GM19372 (cell line): ENCODE data around the gene SPI1.

Source experiments
- ATAC-seq: cut with Tn5 transposase; IDR thresholded peaks from one replicate; pipeline ENCODE4 v1.9.1; 2021; ENCODE audit warnings: mild to moderate bottlenecking, low read depth, moderate library complexity; ENCODE audit not compliant: unreplicated experiment

Gene SPI1

DNA sequence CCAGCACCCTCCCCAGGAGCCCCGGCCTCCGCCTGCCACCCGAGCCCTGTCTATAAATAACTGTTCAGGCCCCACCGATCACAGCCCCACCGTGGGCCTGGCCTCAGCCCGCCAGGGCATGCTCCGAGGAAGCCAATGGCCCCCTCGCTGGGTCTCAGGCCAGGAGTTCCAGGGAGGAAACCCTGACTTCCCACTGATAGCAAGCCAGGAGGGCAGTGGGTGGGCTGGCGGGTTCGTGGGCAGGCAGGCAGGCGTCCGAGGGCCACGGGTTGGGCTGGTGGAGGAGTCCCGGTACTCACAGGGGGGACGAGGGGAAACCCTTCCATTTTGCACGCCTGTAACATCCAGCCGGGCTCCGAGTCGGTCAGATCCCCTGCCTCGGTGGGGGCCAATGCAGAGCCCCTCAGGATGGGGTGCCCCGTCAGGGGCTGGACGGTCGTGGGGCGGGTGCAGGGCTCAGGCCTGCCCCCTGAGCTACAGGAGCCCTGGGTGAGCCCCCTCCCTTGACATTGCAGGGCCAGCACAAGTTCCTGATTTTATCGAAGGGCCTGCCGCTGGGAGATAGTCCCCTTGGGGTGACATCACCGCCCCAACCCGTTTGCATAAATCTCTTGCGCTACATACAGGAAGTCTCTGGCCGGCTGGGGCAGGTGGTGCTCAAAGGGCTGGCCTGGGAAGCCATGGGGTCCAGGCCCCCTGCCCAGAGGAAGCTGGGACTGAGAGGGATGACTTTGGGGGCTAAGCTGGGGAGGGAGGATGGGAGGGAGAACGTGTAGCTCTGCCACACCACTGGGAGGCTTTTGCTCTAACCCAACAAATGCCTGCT is at the start of gene SPI1:
TSS of gene SPI1 (minus strand) at position 538 of the 826 bp plus-strand sequence. CDS start at position 344, 194 bp downstream.
- ATAC-seq: peak; percentile 84

DNA sequence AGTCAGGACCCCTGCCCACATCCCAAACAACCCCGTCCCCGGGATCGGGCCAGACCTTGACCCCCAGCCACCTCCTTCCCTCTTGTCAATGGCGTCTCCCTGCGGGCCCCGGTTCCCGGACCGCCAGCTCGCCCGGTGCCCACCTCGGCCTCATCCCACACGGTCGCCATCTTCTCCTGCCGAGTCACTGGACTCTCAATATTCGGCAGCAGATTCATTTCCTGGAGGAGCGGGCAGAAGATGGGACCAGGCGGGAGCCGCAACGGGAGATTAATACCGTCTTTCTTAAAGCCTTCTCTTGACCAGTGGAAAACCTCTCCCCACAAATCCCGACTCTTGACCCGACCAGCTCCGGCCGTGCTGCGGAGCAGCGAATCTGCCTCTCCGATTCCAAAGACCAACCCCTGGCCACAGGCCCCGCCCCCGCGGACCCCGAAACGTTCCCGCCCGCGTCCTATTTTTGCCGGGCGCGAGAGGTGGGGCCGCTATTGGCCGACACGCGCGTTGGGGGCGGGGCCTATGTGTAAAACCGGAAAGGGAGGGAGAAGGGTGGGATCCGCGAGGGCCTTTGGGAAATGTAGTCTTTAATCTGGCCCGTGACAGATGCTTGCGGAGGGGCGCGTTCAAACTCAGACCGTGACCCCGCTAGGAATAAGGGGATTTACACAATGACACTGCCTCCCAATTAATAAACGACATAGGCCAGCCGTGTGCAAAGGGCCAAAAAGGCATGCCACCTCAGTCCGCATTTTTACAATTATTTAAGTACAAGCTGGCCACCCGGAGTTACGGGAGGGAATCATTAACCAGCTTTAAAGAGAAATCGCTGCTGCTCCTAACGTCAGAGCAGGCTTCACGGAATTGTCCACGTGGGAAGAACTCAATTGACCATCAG is 48.0 kb upstream of the SPI1 start, which contains the start of gene PSMC3:
TSS of gene PSMC3 (minus strand) at position 378 of the 895 bp plus-strand sequence. CDS start at position 218, 160 bp downstream.
- ATAC-seq: peak; percentile 94

DNA sequence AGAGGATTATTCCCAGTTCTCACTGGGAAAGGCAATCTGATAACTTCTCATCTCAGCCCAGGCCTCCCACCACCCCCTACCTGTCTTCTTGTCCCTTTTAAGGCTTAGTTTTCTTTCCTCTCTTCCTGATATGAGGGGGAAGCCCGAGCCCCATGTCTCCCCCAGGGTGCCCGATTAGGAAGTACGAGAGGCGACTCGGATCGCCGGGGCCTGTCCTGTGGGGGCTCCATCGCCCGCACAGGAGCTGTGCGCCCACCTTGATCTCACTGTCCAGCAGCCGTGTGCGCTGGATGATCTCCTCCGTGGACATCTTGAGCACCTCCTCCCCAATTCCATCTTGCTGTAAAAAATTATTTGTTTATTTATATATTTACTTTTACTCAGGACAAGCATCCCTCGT is 47.3 kb upstream of the SPI1 start:
- no peak for ATAC-seq

DNA sequence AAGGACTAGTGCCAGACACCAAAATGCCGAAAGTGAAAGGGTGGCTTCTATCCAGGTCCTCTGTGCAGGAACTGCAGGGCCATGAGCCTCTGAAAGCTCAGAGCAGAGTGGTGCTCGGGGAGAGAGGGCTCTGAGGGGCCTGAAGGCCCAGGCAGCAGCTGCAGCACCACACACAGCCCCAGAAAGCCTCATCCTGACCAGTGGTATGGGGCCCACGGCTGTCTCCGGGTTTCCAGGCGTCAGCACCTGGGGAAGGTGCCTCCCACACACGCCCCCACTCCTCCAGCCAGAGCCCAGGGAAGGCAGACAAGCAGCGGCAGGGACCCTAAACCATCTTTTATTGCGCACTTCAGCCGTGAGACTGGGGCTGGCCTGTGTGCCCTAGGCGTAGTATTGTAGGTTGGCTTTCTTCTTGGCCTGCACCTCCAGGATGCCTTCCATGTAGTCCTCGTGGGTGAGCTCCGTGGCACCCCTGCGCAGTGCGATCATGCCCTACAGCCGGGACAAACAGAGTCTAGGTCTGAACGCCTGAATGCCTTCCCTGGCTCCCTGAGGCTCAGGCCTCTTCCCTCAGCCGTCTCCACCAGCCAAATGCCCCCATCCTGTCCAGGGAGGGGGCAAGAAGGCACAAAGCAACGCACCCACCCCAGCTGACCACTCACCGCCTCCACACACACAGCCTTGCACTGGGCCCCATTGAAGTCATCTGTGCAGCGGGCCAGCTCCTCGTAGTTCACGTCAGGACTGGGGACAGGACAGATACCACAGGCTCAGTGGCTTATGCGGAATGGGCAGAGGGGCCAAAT is 40.3 kb upstream of the SPI1 start:
- ATAC-seq: no peak

DNA sequence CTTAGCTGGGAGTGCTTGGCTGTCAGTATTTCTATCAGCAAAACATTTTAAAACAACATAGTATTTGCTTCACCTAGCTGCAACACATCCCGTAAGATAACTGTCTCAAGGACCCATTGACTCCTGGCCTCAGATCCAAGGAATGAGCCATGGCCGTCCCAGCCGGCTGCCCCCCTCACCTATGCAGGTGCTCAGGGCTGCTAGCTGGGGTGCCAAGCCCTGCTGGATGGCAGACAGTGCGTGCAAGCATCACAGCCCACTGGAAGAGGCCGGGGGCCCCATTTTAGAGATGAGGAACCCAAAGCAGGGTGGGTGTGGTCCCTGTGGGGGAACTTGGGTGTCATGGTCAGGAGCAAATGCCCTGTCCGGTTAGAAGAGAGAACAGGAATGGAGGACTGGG is 39.4 kb upstream of the SPI1 start:
- ATAC-seq: no peak

DNA sequence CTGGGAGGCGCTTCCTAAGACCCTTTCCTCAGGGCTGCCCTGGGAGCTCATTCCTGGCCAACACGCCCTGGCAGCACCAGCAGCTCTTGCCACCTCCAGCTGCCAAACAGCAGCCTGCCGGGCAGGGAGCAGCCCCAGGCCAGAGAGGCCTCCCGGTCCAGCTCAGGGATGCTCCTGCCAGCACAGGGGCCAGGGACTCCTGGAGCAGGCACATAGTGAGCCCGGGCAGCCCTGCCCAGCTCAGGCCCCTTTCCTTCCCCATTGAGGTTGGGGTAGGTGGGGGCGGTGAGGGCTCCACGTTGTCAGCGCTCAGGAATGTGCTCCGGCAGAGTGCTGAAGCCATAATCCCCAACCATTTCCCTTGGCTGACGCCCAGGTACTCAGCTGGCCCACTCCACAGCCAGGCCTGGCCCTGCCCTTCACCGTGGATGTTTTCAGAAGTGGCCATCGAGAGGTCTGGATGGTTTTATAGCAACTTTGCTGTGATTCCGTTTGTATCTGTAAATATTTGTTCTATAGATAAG is 37.7 kb upstream of the SPI1 start:
- ATAC-seq: no peak

DNA sequence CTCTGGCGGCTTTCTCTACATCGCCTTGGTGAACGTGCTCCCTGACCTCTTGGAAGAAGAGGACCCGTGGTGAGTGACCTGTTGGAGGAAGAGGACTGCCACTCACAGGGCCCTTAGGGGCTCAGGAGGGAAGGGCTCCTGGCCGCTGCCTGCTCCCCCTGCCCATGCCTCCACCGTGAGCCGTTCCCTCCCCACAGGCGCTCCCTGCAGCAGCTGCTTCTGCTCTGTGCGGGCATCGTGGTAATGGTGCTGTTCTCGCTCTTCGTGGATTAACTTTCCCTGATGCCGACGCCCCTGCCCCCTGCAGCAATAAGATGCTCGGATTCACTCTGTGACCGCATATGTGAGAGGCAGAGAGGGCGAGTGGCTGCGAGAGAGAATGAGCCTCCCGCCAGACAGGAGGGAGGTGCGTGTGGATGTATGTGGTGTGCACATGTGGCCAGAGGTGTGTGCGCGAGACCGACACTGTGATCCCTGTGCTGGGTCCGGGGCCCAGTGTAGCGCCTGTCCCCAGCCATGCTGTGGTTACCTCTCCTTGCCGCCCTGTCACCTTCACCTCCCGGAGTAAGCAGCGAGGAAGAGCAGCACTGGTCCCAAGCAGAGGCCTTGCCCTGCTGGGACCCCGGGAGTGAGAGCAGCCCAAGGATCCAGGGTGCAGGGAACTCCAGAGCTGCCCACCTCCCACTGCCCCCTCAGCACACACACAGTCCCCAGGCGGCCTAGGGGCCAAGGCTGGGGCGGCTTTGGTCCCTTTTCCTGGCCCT is 36.9 kb upstream of the SPI1 start:
- no peak for ATAC-seq

DNA sequence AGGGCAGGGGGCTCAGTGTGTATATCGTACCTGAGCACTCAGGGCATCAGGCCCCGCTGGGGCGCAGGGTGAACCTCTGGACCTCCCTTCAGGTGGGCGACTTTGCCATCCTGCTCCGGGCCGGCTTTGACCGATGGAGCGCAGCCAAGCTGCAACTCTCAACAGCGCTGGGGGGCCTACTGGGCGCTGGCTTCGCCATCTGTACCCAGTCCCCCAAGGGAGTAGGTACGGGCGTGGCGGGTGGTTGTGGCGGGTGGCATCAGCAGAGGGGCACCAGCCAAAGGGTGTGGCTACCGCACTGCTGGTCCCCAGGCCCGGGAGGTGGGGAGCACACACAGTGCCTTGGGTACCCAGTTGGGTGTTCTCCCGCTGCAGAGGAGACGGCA is 36.3 kb upstream of the SPI1 start:
- ATAC-seq: no peak

DNA sequence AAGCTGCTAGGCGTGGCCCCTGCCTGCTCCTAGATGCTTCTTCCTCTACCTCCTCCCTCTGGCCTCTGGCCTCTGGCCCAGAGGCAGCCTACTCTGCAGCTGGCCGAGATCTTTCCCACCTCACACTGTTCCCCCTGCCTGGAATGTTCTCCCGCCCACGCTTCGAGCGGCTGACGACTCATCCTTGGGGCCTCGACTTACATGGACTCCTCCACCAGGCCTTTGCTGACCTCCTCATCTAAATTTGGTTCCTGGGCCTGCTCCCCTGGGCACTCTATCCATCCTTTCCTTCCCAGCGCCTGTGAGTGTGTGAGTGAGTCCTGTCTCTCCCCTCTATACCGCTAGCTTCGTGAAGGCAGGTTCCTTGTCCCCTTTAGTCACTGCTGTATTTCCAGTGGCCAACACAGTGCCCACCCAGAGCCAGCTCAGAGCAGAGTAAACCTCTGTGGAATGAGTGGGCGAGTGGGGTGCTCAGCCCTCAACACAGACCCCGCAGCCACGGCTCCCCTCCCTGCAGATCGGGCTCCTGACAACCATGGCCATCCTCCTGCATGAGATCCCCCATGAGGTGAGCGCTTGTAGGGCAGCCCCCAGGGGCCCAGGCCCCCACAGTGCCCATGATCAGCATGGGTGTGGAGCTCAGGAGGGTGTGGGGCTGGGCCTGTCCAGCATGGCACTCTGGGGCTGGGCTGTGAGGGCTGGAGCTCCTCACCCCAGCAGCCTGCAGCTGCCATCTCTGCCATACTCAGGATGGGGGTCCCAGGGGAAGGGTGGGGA is 35.7 kb upstream of the SPI1 start:
- ATAC-seq: no peak

DNA sequence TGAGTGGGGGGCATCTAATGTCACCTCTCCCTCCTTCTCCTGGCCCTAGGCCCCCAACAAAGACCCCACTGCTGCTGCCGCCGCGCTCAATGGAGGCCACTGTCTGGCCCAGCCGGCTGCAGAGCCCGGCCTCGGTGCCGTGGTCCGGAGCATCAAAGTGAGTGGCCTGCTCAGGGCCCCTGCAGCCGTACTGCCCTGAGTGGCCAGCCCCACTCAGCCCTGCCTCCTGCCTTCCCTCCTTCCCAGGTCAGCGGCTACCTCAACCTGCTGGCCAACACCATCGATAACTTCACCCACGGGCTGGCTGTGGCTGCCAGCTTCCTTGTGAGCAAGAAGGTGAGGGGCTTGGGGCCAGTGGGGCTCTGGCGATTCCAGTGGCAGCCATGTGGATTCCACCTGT is 35.0 kb upstream of the SPI1 start:
- ATAC-seq: no peak

DNA sequence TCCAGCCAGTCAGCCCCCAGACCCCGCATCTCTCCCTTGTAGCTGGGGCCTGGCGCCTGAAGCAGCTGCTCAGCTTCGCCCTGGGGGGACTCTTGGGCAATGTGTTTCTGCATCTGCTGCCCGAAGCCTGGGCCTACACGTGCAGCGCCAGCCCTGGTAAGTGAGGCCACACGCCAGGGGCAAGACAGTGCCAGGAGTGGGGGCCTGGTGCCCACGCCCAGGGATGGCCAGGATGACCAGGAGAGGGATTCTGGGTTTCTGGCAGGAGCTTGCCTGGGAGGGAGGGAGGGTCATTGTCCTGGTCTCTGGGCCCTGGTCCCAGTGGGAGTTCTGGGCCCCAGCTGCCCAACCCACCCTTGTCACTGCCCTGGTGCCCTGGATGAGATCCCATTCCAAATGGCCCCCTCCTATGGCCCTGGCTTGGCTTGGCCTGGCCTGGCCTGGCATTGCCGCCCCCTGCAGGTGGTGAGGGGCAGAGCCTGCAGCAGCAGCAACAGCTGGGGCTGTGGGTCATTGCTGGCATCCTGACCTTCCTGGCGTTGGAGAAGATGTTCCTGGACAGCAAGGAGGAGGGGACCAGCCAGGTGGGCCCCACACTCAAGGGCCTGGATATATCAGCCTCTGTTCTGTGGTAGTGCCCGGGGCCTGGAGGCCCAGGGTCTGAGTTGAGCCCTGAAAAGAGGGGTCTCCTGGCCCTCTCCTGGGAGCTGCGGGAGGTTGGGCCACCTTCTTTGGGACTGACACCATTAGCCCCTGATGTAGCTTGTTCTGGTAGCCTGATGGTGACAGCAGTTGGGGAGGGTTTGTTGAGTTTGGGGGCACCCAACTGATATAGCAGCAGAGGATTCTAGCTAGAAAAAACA is 33.8 kb upstream of the SPI1 start:
- no peak for ATAC-seq

DNA sequence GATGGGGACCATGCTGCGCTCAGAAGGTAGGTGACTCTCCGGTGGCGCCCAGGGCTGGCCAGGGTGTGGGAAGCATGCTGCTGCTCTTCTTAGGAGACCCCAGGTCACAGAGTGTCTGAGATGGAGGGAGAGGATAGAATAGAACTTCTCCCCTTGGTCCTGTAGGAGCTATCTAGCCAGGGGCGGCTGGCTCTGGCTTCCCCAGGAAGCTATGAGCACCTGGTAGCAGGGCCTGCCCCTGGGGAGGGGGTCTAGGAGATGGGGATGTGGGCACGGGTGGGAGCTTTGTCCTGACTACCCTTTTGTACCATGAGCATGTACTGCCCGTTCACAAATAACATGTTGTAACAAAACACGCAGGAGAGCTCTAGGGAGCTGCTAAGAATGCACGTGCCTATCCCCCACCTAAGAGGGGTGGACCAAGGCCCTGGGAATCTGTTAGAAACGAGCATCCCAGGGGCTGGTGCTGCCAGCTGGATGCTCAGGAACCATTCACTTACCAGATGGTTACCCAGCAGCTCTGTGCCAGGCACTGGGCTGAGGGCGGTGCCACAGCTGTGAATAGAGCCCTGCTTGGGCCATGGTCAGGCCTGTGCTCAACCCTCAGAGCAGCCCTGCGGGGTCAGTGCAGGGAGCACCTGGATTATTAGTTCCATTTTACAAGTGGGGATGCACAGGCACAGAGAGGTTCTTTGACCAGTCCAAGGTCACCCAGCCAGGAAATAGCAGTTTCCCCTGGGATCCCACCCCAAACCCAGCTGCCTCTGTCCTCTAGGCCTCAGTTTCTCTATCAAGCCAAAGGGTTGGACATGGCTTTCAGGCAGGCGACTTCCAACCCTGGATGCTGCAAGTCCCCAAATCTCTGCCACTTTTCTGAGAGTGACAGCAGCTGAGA is 32.3 kb upstream of the SPI1 start:
- no peak for ATAC-seq

DNA sequence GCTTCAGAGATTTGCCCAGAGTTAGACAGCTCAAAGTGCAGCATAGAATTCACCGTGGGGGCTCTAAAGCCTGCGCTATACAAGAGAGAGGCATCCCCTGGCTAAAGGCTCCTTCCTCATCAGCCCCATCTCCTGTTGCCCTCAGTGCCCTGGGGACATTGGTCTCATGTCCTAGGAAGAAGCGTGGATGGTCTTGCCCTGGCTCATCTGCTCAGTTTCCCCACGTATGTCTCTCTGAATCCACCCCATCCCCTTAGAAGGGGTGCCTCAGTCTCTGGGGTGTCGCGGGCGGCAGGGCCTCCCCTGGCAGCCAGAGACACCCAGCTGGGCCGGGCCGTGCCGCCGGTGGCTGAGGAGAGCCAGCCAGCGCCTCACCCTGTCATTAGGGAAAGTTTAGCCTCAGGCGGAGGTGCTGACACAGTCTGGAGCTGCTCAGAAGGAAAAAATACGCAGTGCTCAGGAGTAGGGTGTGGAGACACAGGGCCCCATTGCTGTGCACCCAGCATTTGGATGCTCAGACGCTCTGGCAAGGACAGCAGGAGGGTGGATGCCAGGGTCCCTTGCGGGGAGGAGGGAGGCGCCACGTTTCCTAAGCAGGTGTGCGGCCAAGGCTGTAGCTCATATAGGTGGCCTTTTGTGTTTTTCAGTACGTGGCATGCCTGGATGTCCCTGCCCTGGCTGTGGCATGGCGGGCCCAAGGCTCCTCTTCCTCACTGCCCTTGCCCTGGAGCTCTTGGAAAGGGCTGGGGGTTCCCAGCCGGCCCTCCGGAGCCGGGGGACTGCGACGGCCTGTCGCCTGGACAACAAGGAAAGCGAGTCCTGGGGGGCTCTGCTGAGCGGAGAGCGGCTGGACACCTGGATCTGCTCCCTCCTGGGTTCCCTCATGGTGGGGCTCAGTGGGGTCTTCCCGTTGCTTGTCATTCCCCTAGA is 31.4 kb upstream of the SPI1 start:
- no peak for ATAC-seq

DNA sequence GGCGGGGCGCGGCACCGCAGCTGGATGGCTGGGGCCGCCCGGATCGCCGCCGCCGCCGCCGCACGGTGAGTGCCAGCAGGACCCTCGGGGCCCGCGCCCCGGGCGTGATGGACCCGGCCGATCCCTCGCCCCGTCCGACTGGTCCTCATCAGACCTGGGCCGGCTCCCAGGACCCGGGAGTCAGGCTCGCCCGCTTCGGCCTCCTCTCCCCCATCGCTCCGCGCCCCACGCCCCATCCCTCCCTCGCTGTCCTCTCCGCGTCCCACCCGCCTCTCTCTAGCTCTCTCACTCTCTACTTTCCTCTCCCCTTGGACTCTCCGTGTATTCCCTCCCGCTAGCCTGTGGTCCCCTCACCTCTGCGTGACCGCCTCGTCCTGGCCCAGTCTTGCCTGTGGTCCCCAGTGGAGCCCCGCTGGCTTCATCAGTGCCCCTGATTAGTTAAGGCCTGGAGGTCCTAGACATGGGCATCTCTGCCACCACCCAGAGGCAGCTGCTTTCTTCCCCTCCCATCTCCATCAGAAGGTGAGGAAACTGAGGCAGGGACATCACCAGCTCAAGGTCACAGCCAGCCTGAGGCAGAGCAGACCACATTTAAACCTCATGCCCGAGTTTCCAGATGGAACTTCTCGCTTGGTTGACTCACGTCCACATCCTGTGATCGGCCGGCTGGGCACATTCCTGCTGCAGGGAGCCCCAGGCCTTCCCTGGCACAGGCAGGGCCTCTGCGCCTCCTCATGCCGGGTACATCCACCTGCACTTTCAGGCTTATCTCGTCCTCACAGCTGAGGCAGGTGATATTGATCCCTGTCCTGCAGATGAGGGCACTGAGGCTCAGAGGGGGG is 30.5 kb upstream of the SPI1 start:
- ATAC-seq: no peak
